Stimulated activated naive CD8-positive, alpha-beta T cell treated with anti-CD3 and anti-CD28 coated beads, Interleukin-15, amount 100 ng/mL, for 72 hours (primary cell): Measurements from ENCODE around the gene GNG14.
"Not testable (repeated sequence)": the region's sequence is repeated elsewhere in the genome, so short reads cannot be mapped to it uniquely, and the experiment has no call there.

Experiments used
- ATAC-seq: fragments of 150-1000 bp; cut with Tn5 transposase; 2 replicates; pipeline ENCODE4 v1.10.0; 2021; ENCODE audit warnings: mild to moderate bottlenecking, moderate library complexity
- DNase-seq, 2 donors: peaks; one replicate each; pipeline ENCODE4 v3.0.0; 2021 to 2022
- H3K27ac Mint-ChIP-seq, 2 donors: one replicate each; pipeline ENCODE4 v1.8.0; 2022; ENCODE audit warnings: mild to moderate bottlenecking in 2 of 2, mixed read lengths in 2 of 2, moderate library complexity in 2 of 2
- H3K27me3 Mint-ChIP-seq: one replicate; pipeline ENCODE4 v1.8.0; 2022; ENCODE audit warnings: mixed read lengths
- H3K4me1 Mint-ChIP-seq: one replicate; pipeline ENCODE4 v1.8.0; 2022; ENCODE audit warnings: mild to moderate bottlenecking, mixed read lengths
- H3K4me3 Mint-ChIP-seq, 2 donors: one replicate each; pipeline ENCODE4 v1.8.0; 2022; ENCODE audit warnings: mild to moderate bottlenecking in 2 of 2, mixed read lengths in 2 of 2, moderate library complexity in 1 of 2
- H3K9me3 Mint-ChIP-seq, 2 donors: one replicate each; pipeline ENCODE4 v1.8.0; 2022; ENCODE audit warnings: mixed read lengths in 2 of 2

The GNG14 gene

GRCh38 chr19:12687496-12688196 is at the start of gene GNG14:
Gene GNG14, plus strand, starts transcription at chr19:12687998. Its CDS starts 51 bp downstream, at chr19:12688049.
- no peak within 1 kb of the TSS for H3K27ac Mint-ChIP-seq
- no peaks in the 10 kb centered on the region for H3K9me3 Mint-ChIP-seq
- no peaks in the 10 kb centered on the region for H3K4me1 Mint-ChIP-seq
- H3K4me3 Mint-ChIP-seq: no peak within 1 kb of the TSS
- no peaks in the 10 kb centered on the region for H3K27me3 Mint-ChIP-seq
- no peak for DNase-seq
- no peak for ATAC-seq

DNA sequence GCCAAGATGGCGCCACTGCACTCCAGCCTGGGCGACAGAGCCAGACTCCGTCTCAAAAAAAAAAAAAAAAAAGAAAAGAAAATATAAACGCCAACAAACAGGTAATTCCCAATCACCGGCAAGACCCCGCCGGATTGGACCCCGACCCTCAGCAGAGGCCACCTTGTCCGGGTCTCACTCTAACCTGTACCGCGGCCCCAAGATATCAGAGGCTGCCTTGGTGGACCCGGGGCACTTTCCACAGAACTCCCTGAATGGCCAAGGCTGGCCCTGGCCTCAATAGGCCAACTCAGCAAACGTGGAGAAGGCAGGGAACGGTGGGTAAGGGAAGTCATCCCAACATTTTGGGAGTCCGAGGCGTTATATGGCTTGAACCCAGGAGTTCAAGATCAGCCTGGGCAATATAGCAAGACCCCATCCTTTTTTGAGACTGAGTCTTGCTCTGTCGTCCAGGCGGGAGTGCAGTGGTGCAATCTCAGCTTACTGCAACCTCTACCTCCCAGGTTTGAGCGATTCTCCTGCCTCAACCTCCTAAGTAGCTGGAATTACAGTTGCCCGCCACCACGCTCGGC is 49.1 kb upstream of the GNG14 start:
- Mint-ChIP-seq H3K27me3 (no peaks in the 10 kb centered on the region), H3K9me3 (no peaks in the 10 kb centered on the region), H3K27ac (no peak overlapping the region), H3K4me3 (no peak overlapping the region), H3K4me1 (peaks cover 43% of the 10 kb centered on the region)
- ATAC-seq: no peak
- no peak for DNase-seq

DNA sequence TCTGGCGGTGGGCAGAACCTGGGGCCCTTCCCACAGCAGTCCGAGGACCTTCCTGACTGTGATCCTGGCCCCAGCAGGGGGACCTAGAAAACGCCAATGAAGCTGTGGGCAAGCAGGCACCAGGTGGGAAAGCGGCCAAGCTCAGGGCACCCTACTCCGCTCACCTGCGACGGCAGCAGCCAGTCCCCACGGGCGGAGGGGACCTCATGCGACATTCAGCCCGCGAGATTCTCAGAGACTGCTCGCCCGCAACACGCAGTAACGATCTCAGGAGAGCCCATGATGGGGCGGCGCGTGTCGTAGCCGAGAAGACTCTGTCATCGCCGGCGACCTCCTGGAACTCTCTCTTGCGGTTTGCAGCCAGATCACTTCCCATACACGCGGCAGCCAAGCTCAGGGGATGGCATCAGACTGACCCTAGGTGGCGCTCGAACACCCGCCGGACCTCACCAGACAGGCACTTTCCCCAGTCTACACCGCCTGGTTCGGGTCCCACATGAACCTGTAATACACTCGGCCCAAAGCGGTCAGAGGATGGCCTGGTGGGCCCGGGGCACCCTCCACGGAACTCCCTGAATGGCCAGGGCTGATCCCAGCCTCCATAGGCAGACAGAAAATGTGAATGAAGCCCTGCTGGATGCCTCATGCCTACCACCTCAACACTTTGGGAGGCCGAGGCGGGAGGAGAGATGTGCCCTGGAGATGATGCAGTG is 47.7 kb upstream of the GNG14 start:
- peak; percentile 82 to 91 for DNase-seq
- Mint-ChIP-seq H3K27me3 (no peaks in the 10 kb centered on the region), H3K9me3 (no peaks in the 10 kb centered on the region), H3K27ac (peak overlapping the region; percentile 15 to 90), H3K4me1 (peaks cover 41% of the 10 kb centered on the region), H3K4me3 (peak overlapping the region; percentile 80 to 87)
- ATAC-seq: peak; percentile 97

- H3K4me1 Mint-ChIP-seq: peaks cover 29% of the 10 kb centered on the region
- no peaks in the 10 kb centered on the region for H3K9me3 Mint-ChIP-seq
- DNase-seq (no peak), ATAC-seq (no peak)
- H3K27me3 Mint-ChIP-seq: no peaks in the 10 kb centered on the region
- H3K27ac Mint-ChIP-seq: no peak overlapping the region
- H3K4me3 Mint-ChIP-seq: peak overlapping the region in 1 of 2 donors; percentile 0
Measured at GRCh38 chr19:12641456-12641855, 46.3 kb upstream of the GNG14 start.

DNA sequence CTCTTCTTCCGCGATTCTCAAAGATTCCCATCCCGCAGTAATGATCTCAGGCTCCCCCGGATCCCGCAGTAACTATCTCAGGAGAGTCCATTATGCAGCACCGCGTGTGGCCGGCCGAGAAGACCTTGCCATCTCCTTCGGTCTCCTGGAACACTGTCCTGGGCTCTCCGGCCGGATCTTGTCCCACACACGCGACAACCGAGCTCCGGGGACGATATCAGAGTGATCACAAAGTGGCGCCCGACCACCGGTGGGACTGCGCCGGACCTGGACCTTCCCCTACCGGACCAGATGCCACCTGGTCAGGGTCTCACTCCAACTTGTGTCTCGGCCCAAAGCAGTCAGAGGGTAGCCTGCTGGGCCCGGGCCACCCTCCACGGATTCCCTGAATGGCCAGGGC is 45.3 kb upstream of the GNG14 start:
- Mint-ChIP-seq H3K9me3 (no peaks in the 10 kb centered on the region), H3K4me1 (peaks cover 27% of the 10 kb centered on the region), H3K4me3 (no peak overlapping the region), H3K27ac (no peak overlapping the region), H3K27me3 (no peaks in the 10 kb centered on the region)
- no peak for ATAC-seq
- no peak for DNase-seq

GRCh38 chr19:12643716-12644115 is 44.1 kb upstream of the GNG14 start:
- H3K27ac Mint-ChIP-seq: peak overlapping the region in 1 of 2 donors; percentile 65
- DNase-seq, H3K4me3 Mint-ChIP-seq, H3K9me3 Mint-ChIP-seq, ATAC-seq, H3K27me3 Mint-ChIP-seq: not testable (repeated sequence)
- peaks cover 36% of the 10 kb centered on the region for H3K4me1 Mint-ChIP-seq

DNA sequence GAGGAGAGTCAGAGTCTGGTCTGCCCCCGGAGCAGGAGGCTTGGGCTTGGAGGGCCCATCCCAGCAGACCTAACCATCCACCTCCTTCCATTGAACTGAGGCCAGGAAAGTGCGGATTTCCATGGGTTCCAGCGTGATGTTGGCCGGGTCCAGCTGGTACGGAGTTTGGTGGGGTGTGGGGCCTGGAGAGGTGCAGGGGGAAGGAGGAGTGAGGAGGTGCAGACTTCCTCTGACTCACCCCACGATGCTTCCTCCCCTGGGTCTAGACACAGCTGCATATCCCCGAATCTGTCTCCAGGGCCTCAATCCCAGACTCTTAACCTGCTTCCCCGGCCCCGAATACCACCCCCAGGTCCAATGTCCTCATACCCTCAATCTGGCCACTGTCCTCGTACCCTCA is 41.2 kb upstream of the GNG14 start:
- peak overlapping the region in 1 of 2 donors; percentile 15 for H3K27ac Mint-ChIP-seq

DNA sequence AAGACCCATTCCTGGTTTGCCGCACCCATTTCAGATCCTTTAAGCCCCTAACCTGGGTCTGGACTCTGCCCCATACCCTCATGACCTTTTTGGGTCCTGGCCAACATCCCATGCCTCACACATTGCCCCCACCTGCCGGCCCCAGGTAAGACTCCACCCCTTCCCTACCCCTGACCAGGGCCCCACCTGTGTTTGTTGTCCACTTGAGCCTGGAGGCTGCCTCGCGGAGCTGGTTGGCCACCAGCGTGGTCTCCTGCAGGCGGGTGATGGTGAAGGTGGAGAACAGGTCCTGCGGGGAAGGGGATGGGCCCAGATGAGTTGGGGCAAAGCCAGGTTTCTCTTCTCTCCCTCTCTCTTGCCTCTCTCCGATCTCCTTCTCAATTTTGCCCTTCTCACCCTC is 40.8 kb upstream of the GNG14 start:
- Mint-ChIP-seq H3K9me3 (no peaks in the 10 kb centered on the region), H3K4me1 (peaks cover 23% of the 10 kb centered on the region), H3K27me3 (no peaks in the 10 kb centered on the region), H3K27ac (peak overlapping the region in 1 of 2 donors; percentile 15), H3K4me3 (no peak overlapping the region)
- DNase-seq (no peak), ATAC-seq (peak; percentile 17)

More for the DNA sequence above, 41.2 kb upstream of the GNG14 start:
- no peak overlapping the region for H3K4me3 Mint-ChIP-seq
- peaks cover 23% of the 10 kb centered on the region for H3K4me1 Mint-ChIP-seq
- no peaks in the 10 kb centered on the region for H3K9me3 Mint-ChIP-seq
- H3K27me3 Mint-ChIP-seq: no peaks in the 10 kb centered on the region
- DNase-seq: no peak
- ATAC-seq: no peak

- DNase-seq (peak in 1 of 2 donors; percentile 42), ATAC-seq (peak; percentile 69)
- no peak overlapping the region for H3K27ac Mint-ChIP-seq
- no peak overlapping the region for H3K4me3 Mint-ChIP-seq
- H3K4me1 Mint-ChIP-seq: peaks cover 23% of the 10 kb centered on the region
- H3K9me3 Mint-ChIP-seq: no peaks in the 10 kb centered on the region
- no peaks in the 10 kb centered on the region for H3K27me3 Mint-ChIP-seq
Measured at GRCh38 chr19:12647490-12648071, 40.2 kb upstream of the GNG14 start.

- ATAC-seq: no peak
- H3K27me3 Mint-ChIP-seq: no peaks in the 10 kb centered on the region
- H3K4me3 Mint-ChIP-seq: no peak overlapping the region
- H3K27ac Mint-ChIP-seq: no peak overlapping the region
- no peaks in the 10 kb centered on the region for H3K9me3 Mint-ChIP-seq
- no peak for DNase-seq
- peaks cover 23% of the 10 kb centered on the region for H3K4me1 Mint-ChIP-seq
Measured at GRCh38 chr19:12648088-12648487, 39.7 kb upstream of the GNG14 start.

DNA sequence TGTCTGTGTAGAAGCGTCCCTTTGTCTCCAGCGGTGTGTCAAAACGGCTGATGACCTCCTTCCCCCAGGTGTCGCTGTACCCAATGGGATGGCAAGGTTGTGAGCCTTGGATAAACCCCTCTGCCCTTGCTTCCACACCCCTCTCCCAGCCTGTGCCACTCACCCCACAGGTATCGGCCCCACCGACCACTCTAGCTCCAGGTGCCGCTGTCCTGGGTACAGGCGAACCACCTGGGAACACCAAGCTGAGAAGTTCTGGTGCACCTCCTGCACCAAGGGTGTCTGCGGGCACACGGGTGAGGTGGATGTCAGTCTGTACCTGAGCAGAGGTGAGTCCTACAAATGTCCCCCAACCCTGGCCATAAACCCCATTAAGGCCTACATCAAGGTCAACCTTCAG is 37.9 kb upstream of the GNG14 start:
- H3K27me3 Mint-ChIP-seq: no peaks in the 10 kb centered on the region
- H3K4me1 Mint-ChIP-seq: peaks cover 23% of the 10 kb centered on the region
- no peak for DNase-seq
- H3K9me3 Mint-ChIP-seq: no peaks in the 10 kb centered on the region
- no peak overlapping the region for H3K27ac Mint-ChIP-seq
- ATAC-seq: no peak
- no peak overlapping the region for H3K4me3 Mint-ChIP-seq

- Mint-ChIP-seq H3K4me3 (no peak overlapping the region), H3K27ac (no peak overlapping the region)
Measured at GRCh38 chr19:12652219-12652618, 35.6 kb upstream of the GNG14 start.

DNA sequence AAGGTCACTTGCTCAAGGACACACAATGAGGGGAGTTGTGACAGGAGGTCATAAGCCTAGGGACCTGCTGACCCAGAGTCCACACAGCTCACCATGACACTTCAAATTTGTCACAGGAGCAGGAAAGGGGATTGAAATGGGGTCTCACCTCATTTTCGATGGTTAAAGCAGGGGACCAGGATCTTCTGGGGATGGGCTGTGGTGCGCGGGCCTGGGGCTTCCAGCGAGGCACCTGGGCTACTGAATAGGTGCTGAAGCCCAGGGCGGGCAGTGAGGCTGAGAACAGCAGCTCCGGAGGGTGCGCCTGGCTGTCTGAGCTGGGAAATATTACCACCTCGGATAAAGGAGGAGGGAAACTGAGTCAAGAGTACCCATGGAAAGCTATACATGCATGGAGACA is 32.3 kb upstream of the GNG14 start:
- no peak overlapping the region for H3K4me3 Mint-ChIP-seq
- H3K9me3 Mint-ChIP-seq: no peaks in the 10 kb centered on the region
- ATAC-seq (no peak), DNase-seq (no peak)
- H3K27ac Mint-ChIP-seq: peak overlapping the region in 1 of 2 donors; percentile 51
- H3K27me3 Mint-ChIP-seq: no peaks in the 10 kb centered on the region
- peaks cover 6% of the 10 kb centered on the region for H3K4me1 Mint-ChIP-seq

More at GRCh38 chr19:12652219-12652618, 35.6 kb upstream of the GNG14 start:
- Mint-ChIP-seq H3K9me3 (no peaks in the 10 kb centered on the region), H3K27me3 (no peaks in the 10 kb centered on the region), H3K4me1 (peaks cover 20% of the 10 kb centered on the region)
- DNase-seq (no peak), ATAC-seq (no peak)

DNA sequence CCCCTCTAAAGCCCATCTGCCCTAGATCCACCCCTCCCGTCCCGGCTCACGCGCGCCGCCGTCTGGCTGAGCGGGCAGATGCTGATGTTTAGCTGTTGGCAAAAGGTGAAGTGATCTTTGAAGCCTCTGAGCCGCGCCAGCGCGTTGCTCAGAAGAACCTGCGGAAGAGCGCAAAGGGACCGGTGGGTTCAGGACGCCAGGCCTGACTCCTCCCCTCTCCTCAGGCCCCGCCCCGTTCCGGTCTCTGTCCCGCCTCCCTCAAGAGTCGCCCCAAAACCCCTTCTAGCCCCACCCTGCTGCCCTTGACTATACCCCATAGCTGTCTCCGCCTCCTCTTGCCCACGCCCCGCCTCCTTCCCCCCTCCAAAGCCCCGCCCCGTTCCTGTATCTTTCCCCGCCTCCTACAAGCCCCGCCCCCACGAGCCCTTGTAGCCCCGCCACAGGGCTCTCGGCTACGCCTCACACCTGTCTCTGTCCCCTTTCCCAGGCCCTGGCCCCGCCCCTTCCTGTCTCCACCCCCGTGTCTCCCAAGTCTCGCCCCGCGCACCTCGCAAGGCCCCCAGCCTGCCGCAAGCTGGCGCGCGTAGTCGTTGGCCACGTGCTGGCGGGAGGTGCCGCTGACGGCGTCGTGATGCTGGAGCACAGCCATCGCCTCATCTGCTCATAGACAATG is 30.8 kb upstream of the GNG14 start:
- Mint-ChIP-seq H3K27ac (peak overlapping the region in 1 of 2 donors; percentile 48), H3K27me3 (no peaks in the 10 kb centered on the region), H3K4me1 (peaks cover 6% of the 10 kb centered on the region), H3K9me3 (no peaks in the 10 kb centered on the region), H3K4me3 (no peak overlapping the region)
- ATAC-seq: peak; percentile 42
- no peak for DNase-seq

DNA sequence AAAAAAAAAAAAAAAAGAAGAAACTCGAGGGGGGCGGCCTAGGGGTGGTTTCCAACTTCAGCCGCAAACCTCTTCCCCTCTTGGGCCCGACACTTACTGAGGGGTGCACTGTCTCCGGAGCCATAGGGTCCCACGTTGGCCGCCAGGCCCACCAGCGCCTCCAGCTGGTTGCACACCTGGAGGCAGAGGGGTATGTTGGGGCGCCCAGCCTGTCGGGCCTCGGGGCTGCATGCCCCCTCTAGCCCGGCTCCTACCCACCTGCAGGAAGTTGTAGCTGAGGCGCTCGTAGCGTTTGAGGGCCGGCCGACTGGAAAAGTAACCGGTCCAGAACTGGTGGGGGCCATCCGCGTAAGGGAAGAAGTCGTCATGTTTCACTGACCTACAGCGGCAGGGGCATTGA is 29.8 kb upstream of the GNG14 start:
- ATAC-seq (no peak), DNase-seq (no peak)
- H3K27me3 Mint-ChIP-seq: no peaks in the 10 kb centered on the region
- H3K4me3 Mint-ChIP-seq: no peak overlapping the region
- no peaks in the 10 kb centered on the region for H3K9me3 Mint-ChIP-seq
- no peak overlapping the region for H3K27ac Mint-ChIP-seq
- H3K4me1 Mint-ChIP-seq: peaks cover 6% of the 10 kb centered on the region
